Activated naive CD4-positive, alpha-beta T cell treated with anti-CD3 and anti-CD28 coated beads, Interleukin-2, amount 10 ng/mL, durations not matched to agents 7 days and 5 days (primary cell): Measurements from ENCODE around the gene SLC16A5.
A peak's percentile ranks its signal among the peaks of the same experiment; 100 is the strongest.

ENCODE experiments used
- CTCF ChIA-PET: fragments of 350-600 bp; sonication (Branson Sonifier 250); formaldehyde crosslinking; loops from one replicate; lab custom pipeline; 2021; ENCODE audit warnings: antibody characterized with exemption; lab: Charles Lee
- DNase-seq: peaks from one replicate; pipeline ENCODE4 v3.0.0-alpha.2; 2020
- H3K27ac Mint-ChIP-seq: one replicate; pipeline ENCODE4 v1.8.0; 2021; ENCODE audit warnings: mild to moderate bottlenecking, moderate library complexity, mixed read lengths
- H3K27me3 Mint-ChIP-seq: one replicate; pipeline ENCODE4 v1.8.0; 2021; ENCODE audit warnings: mild to moderate bottlenecking, mixed read lengths
- H3K36me3 Mint-ChIP-seq: one replicate; pipeline ENCODE4 v1.8.0; 2021; ENCODE audit warnings: mixed read lengths
- H3K4me1 Mint-ChIP-seq: one replicate; pipeline ENCODE4 v1.8.0; 2021; ENCODE audit warnings: mixed read lengths
- H3K4me3 Mint-ChIP-seq: one replicate; pipeline ENCODE4 v1.8.0; 2021; ENCODE audit warnings: mild to moderate bottlenecking, moderate library complexity, mixed read lengths
- H3K9me3 Mint-ChIP-seq: one replicate; pipeline ENCODE4 v1.8.0; 2021; ENCODE audit warnings: mixed read lengths

Gene SLC16A5

DNA sequence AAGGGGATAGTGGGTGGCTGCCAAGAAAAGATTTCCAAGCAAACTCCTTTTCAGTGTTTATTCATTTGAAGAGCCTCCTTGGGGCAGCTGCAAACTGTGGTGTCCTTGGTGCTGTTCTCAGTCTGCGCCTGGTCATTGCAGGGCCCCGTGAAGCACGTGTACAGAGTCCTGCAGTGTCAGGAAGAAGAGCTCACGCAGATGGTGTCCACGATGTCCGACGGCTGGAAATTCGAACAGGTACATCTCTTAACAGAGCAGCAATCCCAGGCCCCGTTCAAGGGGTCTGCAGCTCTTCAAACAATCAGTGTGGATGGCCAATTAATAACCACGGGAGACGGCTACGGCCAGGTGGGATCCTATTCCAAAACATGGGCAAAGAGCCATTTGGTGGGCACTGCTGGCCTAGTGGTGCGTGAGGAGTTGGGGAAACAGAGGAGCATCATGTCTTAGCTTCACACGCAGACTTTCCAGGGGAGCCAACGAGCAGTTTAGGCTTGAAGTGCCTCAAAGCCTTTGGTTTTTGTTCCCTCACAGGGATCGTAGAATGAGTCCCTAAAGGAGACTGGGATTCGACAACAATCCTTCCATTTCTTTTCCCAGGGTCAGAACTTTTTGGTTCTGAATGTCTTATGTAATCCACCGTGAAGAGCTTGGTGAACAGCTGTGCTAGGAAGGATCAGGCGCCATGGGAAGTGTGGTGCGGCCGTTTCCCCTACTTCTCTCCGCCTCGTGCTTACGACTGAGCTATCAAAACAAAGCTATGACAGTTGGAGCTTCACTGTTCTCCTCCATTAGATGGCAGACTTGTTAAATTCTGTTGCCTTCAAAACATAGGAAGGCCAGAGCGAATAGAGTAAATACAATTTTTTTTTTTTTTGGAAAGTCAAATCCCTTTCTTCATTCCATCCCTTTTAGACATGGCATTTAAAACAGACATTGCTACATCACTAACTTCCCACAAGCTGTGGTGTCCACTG is 28.1 kb upstream of the SLC16A5 start:
- no peaks in the 10 kb centered on the region for H3K27me3 Mint-ChIP-seq
- CTCF ChIA-PET = interaction anchor here (0.8 to 3.0 kb wide), 16 partner anchors 8 to 142 kb away, joined by 3 to 25 read pairs (median 6); partner anchors contain the start of genes HID1 and NT5C
- H3K4me1 Mint-ChIP-seq = peaks cover 32% of the 10 kb centered on the region
- peak overlapping the region; percentile 66 for H3K27ac Mint-ChIP-seq
- no peaks in the 10 kb centered on the region for H3K9me3 Mint-ChIP-seq
- H3K36me3 Mint-ChIP-seq = peaks cover 50% of the 10 kb centered on the region
- no peak for DNase-seq
- H3K4me3 Mint-ChIP-seq = no peak overlapping the region

DNA sequence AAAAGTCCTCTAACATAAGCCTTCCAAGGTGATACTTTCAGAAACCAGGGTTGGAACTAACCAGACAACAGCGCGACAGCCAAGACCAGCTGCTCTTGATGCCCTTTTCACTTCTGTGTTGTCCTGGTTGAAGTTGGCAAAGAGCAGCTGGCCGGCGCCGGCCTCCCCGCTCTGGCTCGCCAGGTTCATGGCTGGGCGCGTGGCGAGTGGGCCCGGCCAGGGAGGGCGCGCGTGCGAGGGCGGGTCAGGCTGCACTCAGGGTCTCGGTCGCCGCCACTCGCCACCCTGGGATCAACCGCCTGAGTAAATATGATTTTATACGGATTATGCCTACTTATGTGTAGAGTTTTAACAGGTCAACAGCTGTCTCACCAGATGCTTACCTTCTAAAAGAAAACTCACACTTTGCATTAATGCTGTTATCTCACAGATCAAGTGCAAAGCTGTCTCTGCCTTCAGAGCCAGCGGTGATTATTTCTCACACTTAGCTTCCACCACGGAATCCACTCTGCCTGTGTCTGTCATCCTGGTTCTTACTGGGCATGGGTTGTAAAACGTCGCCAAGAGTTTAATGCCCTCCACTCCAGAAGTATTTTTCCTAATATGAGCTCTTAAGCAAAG is 27.2 kb upstream of the SLC16A5 start:
- H3K4me1 Mint-ChIP-seq = peaks cover 41% of the 10 kb centered on the region
- H3K27me3 Mint-ChIP-seq = no peaks in the 10 kb centered on the region
- H3K36me3 Mint-ChIP-seq = peaks cover 54% of the 10 kb centered on the region
- DNase-seq = no peak
- no peak overlapping the region for H3K27ac Mint-ChIP-seq
- no peaks in the 10 kb centered on the region for H3K9me3 Mint-ChIP-seq
- H3K4me3 Mint-ChIP-seq = no peak overlapping the region
- CTCF ChIA-PET = interaction anchor here (0.6 to 3.0 kb wide), 15 partner anchors 9 to 204 kb away, joined by 3 to 25 read pairs (median 6); partner anchors contain the start of gene NT5C

DNA sequence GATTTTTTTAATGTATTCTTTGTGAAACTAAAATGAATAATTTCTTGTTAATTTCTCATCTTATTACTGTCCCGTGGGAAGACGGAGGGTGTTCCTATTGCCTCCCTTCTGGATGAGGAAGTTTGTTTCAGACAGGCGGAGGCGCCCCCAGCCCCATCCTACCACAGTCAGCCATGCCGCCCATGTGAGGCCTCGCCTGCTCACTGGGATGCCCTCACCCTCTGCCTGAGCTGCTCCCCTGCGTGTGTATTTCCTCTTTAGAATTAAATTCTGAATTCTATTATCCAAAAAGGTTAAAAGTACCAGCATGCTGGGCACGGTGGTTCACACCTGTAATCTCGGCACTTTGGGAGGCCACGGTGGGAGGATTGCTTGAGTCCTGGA is 26.7 kb upstream of the SLC16A5 start:
- H3K4me1 Mint-ChIP-seq = peaks cover 44% of the 10 kb centered on the region
- no peak overlapping the region for H3K27ac Mint-ChIP-seq
- no peaks in the 10 kb centered on the region for H3K9me3 Mint-ChIP-seq
- peaks cover 55% of the 10 kb centered on the region for H3K36me3 Mint-ChIP-seq
- no peak for DNase-seq
- no peak overlapping the region for H3K4me3 Mint-ChIP-seq
- no peaks in the 10 kb centered on the region for H3K27me3 Mint-ChIP-seq
- CTCF ChIA-PET = interaction anchor here (0.6 to 3.0 kb wide), 9 partner anchors 11 to 204 kb away, joined by 3 to 25 read pairs (median 4); partner anchors contain the start of genes KCTD2 and NT5C

DNA sequence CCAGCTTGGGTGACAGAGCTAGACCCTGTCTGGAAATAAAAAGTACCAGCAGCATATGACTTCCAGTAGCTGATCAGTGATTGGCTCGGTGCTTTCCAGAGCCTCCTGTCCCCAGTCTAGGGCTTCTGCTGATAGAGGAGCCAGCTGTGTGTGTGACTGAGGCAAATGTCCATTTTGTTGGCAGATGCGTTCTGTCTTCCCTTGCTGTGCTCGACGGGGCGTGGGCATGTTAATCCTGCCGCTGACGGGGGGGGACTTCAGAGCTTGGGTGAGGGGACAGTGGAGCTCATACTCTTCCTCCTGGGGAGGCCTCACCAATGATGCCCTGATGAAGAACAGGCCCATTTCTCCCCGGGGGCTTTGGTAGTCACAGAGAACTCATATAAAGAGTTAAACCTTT is 26.1 kb upstream of the SLC16A5 start:
- Mint-ChIP-seq H3K36me3 (peaks cover 54% of the 10 kb centered on the region), H3K9me3 (no peaks in the 10 kb centered on the region), H3K4me3 (no peak overlapping the region), H3K27me3 (no peaks in the 10 kb centered on the region), H3K27ac (no peak overlapping the region), H3K4me1 (peaks cover 46% of the 10 kb centered on the region)
- DNase-seq = no peak
- CTCF ChIA-PET = interaction anchor here (0.6 to 3.0 kb wide), 6 partner anchors 10 to 140 kb away, joined by 3 to 25 read pairs (median 9); partner anchors contain the start of genes KCTD2 and NT5C

DNA sequence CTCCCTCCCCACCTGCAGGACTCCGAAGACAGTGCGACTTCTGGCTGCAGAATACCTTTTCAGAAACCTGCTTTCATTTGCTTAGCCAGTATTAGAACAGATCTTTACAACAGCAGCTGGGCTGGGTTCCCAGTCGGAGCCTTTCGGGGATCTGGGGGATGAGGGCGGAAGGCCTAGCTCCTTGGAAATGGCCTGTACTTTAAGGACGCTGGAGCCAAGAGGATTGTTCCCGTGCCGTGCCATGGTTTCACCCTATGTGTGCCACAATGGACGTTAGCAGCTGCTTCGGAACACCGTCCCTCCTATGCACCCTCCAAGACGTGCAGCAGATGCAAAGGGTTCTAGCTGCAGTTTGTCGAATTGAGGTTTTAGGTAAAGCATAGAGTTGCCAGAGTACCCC is 24.6 kb upstream of the SLC16A5 start:
- Mint-ChIP-seq H3K4me1 (peaks cover 59% of the 10 kb centered on the region), H3K36me3 (peaks cover 51% of the 10 kb centered on the region), H3K27ac (no peak overlapping the region), H3K27me3 (no peaks in the 10 kb centered on the region), H3K4me3 (no peak overlapping the region), H3K9me3 (no peaks in the 10 kb centered on the region)
- CTCF ChIA-PET = interaction anchor here (1.2 to 1.5 kb wide), 2 partner anchors 14 to 102 kb away, joined by 3 read pairs; no protein-coding TSS in a partner anchor
- no peak for DNase-seq

DNA sequence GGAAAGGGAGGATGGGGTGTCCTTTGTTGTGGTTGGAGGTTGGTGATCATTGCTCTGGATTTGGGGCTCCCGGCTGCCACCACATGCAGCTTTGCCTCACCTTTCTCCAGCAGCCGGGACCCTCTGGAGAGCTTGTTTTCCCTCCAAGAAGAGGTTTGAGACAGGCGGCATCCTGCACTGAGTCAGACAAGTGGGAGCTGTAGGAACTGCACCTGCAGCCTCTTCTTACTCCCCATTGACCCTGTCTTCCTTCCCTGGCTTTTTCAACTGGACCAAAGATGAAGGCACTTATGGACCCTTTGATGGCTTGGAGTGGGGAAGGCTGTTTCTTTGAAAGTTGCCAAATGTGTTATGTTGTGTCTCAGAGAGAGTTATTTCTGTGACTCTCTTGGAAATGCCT is 24.1 kb upstream of the SLC16A5 start:
- DNase-seq = no peak
- Mint-ChIP-seq H3K27me3 (no peaks in the 10 kb centered on the region), H3K4me1 (peaks cover 61% of the 10 kb centered on the region), H3K27ac (no peak overlapping the region), H3K4me3 (no peak overlapping the region), H3K36me3 (peaks cover 51% of the 10 kb centered on the region), H3K9me3 (no peaks in the 10 kb centered on the region)
- CTCF ChIA-PET = interaction anchor here (1.5 kb wide), 1 partner anchor 14 kb away, joined by 3 read pairs; no protein-coding TSS in a partner anchor

DNA sequence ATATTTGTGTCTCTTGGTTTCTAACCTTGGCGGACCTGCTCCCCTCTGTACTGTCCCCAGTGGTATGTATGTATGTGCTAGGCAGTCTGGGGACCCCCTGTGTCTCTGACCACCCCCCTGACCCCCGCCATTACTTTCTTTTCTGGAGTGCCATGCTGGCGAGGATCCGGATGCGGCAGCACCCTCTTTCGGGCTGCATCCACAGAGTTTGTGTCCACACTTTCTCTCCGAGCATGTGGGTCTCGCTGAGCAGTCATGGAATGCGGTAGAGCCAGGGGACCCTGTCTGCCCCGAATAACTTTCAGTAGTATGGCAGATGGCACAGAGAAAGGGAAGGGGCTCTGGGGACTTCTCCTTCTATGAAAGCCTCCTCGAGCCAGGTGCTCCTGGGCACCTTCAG is 23.7 kb upstream of the SLC16A5 start:
- Mint-ChIP-seq H3K4me3 (no peak overlapping the region), H3K9me3 (no peaks in the 10 kb centered on the region), H3K4me1 (peaks cover 64% of the 10 kb centered on the region), H3K27ac (no peak overlapping the region), H3K27me3 (no peaks in the 10 kb centered on the region), H3K36me3 (peaks cover 51% of the 10 kb centered on the region)
- no peak for DNase-seq
- CTCF ChIA-PET = no interaction called here

DNA sequence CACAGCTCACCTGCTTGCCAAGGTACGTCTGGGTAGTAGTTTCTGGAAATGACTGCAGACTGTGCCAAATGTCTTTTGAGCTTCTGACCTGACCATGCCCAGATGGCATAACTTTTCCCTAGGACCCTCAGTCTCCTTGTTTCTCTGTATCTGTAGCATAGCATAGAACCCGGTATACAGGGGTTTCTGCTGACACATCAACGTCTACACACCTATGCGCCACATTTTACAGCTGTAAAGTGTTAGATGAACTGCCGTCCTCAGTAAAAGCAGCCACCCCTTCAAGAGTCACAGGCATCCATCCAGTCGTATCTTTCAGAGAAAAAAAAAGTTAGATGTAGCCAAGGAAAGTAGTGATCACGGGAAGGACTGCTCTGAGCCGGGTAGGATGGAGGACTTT is 23.3 kb upstream of the SLC16A5 start:
- H3K36me3 Mint-ChIP-seq = peaks cover 49% of the 10 kb centered on the region

DNA sequence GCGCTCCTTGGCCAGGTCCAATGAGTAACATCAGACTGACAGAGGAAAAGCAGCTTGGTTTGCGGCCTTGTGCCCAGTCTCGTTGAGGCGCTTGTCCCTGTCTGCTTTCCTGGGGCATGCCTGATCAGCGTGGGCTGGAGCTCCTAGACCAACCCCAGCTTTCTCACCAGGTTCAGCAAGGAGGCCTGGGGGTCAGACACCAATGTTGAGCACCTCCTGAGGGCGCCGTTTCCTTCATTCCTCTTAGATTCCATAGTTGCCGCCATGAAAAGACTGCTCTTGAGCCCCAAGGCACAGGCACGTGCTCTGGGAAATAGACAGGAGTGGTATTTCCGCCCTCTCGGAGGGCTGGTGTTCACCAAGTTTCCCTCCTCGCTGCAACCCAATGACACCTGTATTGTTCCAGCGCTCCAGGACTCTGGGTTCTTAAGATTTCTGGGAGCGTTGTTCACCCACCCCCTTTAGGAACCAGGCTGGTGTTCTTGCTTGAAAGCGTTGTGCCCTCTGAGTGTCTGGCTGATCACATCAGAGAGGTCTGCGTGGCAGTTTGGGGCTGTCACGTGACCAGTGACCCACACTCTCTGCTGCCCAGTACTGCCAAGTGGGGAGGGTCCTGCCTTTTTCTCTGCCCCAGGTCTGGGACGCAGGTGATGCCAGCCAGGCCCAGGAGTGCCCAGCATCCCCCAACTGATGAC is 22.7 kb upstream of the SLC16A5 start:
- Mint-ChIP-seq H3K27me3 (no peaks in the 10 kb centered on the region), H3K27ac (peak overlapping the region; percentile 80), H3K9me3 (no peaks in the 10 kb centered on the region), H3K36me3 (peaks cover 45% of the 10 kb centered on the region), H3K4me3 (no peak overlapping the region), H3K4me1 (peaks cover 61% of the 10 kb centered on the region)
- CTCF ChIA-PET = no interaction called here
- DNase-seq = no peak

More for the DNA sequence above, 23.3 kb upstream of the SLC16A5 start:
- peak overlapping the region; percentile 62 for H3K27ac Mint-ChIP-seq
- peaks cover 63% of the 10 kb centered on the region for H3K4me1 Mint-ChIP-seq
- H3K4me3 Mint-ChIP-seq = no peak overlapping the region
- H3K27me3 Mint-ChIP-seq = no peaks in the 10 kb centered on the region
- CTCF ChIA-PET = no interaction called here
- H3K9me3 Mint-ChIP-seq = no peaks in the 10 kb centered on the region
- DNase-seq = no peak

DNA sequence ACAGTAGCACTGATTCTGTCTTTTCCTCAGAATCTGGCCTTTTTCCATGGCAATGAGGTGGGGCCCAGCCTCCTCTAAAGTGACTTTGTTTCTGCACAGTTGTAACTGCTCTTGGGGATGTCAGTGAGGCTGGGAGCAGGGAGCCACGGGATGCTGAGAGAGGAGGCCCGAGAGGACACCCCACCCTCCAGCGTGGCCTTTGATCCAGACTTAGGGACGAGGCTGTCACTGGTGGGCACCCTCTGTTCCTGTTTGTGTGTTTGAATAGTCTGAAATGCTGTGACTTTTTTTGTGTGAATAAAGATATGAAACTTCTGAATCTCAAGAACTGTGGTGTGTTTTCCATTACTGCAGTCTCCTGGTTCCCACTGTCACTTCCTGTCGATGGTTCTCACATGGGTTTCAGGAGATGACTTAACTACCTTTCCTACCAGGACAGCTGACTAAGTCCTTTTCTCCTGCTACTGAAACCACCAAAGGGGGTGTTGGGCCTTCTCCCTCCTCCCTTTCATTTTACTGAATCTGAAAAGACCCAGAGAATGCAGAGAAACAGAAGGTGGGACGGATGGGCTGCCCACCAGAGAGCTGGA is 22.1 kb upstream of the SLC16A5 start:
- Mint-ChIP-seq H3K4me3 (no peak overlapping the region), H3K27me3 (no peaks in the 10 kb centered on the region), H3K4me1 (peaks cover 59% of the 10 kb centered on the region), H3K27ac (peak overlapping the region; percentile 80), H3K9me3 (no peaks in the 10 kb centered on the region), H3K36me3 (peaks cover 41% of the 10 kb centered on the region)
- CTCF ChIA-PET = no interaction called here
- DNase-seq = no peak

DNA sequence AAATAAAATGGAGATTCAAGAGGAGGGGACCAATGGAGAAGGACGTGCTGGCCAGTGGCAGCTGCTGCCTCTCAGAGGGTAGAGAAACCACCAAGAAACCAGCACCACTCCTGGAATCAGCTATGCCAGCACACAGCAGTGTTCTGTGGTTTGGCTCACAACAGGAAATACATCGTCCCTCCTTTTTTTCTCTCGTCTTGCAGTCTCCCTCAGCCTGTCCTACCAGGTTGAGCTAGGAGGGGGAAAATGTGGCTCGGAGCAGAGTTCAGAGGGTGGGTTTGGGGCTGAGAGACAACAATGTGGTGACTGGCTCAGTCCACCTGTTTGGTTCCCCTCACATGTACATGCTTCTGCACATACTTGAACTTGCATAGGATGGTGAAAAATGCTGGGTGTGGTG is 19.9 kb upstream of the SLC16A5 start:
- peak; percentile 69 for DNase-seq
- Mint-ChIP-seq H3K27me3 (no peaks in the 10 kb centered on the region), H3K4me3 (peak overlapping the region; percentile 46), H3K36me3 (peaks cover 25% of the 10 kb centered on the region), H3K9me3 (no peaks in the 10 kb centered on the region), H3K4me1 (peaks cover 47% of the 10 kb centered on the region), H3K27ac (peak overlapping the region; percentile 91)
- CTCF ChIA-PET = interaction anchor here (0.7 to 2.2 kb wide), 5 partner anchors 12 to 134 kb away, joined by 3 to 5 read pairs (median 3); no protein-coding TSS in a partner anchor

DNA sequence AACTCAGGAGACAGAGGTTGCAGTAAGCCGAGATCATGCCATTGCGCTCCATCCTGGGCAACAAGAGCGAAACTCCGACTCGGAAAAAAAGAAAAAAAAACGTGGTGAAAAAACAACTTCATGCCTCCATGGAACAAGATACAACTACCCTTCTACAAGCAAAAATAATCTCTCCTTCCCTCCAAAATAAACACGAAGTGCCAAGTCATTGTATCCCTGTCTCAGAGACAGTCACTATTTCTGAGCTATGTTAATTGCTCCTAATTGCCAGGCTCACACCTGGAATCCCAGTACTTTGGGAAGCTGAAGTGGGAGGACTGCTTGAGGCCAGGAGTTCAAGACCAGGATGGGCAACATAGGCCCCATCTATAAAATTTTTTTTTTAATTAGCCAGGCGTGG is 19.0 kb upstream of the SLC16A5 start:
- CTCF ChIA-PET = interaction anchor here (0.7 to 2.8 kb wide), 4 partner anchors 13 to 45 kb away, joined by 3 to 12 read pairs (median 5); no protein-coding TSS in a partner anchor
- Mint-ChIP-seq H3K27me3 (no peaks in the 10 kb centered on the region), H3K27ac (peak overlapping the region; percentile 64), H3K9me3 (no peaks in the 10 kb centered on the region), H3K36me3 (peaks cover 19% of the 10 kb centered on the region), H3K4me1 (peaks cover 46% of the 10 kb centered on the region), H3K4me3 (no peak overlapping the region)
- DNase-seq = no peak

DNA sequence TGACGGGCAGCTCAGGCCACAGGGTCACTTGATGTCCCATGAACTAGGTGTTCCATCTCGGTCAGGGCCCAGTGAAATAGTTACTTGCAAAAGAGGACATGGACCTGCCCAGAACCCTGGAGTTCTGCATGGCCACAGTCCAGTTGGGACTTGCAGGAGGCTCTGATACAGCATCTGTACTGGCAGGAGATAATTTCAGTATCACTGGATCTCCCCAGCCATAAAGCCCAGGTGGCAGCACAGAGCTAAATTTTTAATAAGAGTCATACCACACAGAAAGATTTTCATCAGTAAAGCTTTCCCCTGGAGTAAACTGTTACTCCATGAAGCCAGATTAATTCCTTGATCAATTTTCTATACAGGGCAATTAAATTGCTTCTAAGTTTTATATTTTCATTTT is 18.0 kb upstream of the SLC16A5 start:
- Mint-ChIP-seq H3K36me3 (peaks cover 10% of the 10 kb centered on the region), H3K27me3 (peaks cover 4% of the 10 kb centered on the region)
- CTCF ChIA-PET = interaction anchor here (0.7 to 2.8 kb wide), 10 partner anchors 10 to 132 kb away, joined by 3 to 12 read pairs (median 5); partner anchors contain the start of genes NT5C and SLC16A5

More for the DNA sequence above, 18.0 kb upstream of the SLC16A5 start:
- no peak overlapping the region for H3K4me3 Mint-ChIP-seq
- H3K27ac Mint-ChIP-seq = no peak overlapping the region
- peak; percentile 49 for DNase-seq
- peaks cover 42% of the 10 kb centered on the region for H3K4me1 Mint-ChIP-seq
- H3K9me3 Mint-ChIP-seq = no peaks in the 10 kb centered on the region
